Pancreas (tissue), 10 donors: ENCODE measurements around the gene MYL4. TPM values are rescaled to one million over a fixed set of nuclear protein-coding genes. Genes with fewer than 3 reads are reported as not detected.
A peak's percentile ranks its signal among the peaks of the same experiment; 100 is the strongest.
"Not testable (repeated sequence)": the region's sequence is repeated elsewhere in the genome, so short reads cannot be mapped to it uniquely, and the experiment has no call there.

Source experiments
- ATAC-seq, 4 donors: fragments of 200-7000 bp; cut with Tn5 transposase; one replicate each; pipeline versions ENCODE4 v1.8.0 to v1.9.1; 2020; ENCODE audit warnings: mild to moderate bottlenecking in 4 of 4, moderate library complexity in 4 of 4
- DNase-seq, 6 donors: peaks; one replicate each; pipeline ENCODE4 v3.0.0-alpha.2; 2020
- FAIRE-seq: peaks from 2 replicates; lab custom pipeline; 2012; peaks lifted over from hg19 to GRCh38; lab: Jason Lieb, UNC
- H3K27ac ChIP-seq, 4 donors: fragments of 200-600 bp; sonication (generic); 1 replicate in 3 of 4; 2 replicates in 1 of 4; pipeline versions ENCODE4 v1.5.0 to v1.8.0; 2020
- H3K27me3 ChIP-seq, 4 donors: fragments of 200-600 bp; one replicate each; pipeline ENCODE4 v1.8.0; 2021
- H3K36me3 ChIP-seq, 3 donors: fragments of 200-600 bp; sonication (generic) in 1 of 3; one replicate each; pipeline versions ENCODE4 v1.5.0 to v1.8.0; 2020 to 2021
- H3K4me1 ChIP-seq, 3 donors: fragments of 200-600 bp; one replicate each; pipeline ENCODE4 v1.8.0; 2021
- H3K4me3 ChIP-seq, 4 donors: fragments of 200-600 bp; sonication (generic) in 2 of 4; one replicate each; pipeline versions ENCODE4 v1.5.0 to v1.8.0; 2020 to 2021
- H3K9me3 ChIP-seq, 4 donors: fragments of 200-600 bp; one replicate each; pipeline ENCODE4 v1.8.0; 2021
- WGBS, 2 donors: extraction: QIAGEN DNeasy Blood & Tissue Kit; methylation state at CpG; one replicate each; pipeline ENCODE4 v1.1.7; 2013; 5-methylcytosine and 5-hydroxymethylcytosine counted together
- intact Hi-C, 3 donors: fragments of 100-400 bp; cut with DNase I; formaldehyde crosslinking; loops; one replicate each; pipeline versions ENCODE4 v1.11.1 to v1.14.2; 2022
- polyA plus RNA-seq, 2 donors: library from polyadenylated mRNA; stranded (reverse); fragments of 200-250 nt; gene quantifications; one replicate each; pipeline ENCODE4 v1.2.3, GENCODE V29; 2013
- total RNA-seq, 6 donors: library from RNA; stranded (reverse); fragmentation: NEBNext Ultra II Directional in 4 of 6; extraction: Animal tissue kit (Norgen Biotek cat#: 25700) in 4 of 6; gene quantifications; one replicate each; pipeline versions ENCODE4 v1.2.1 to v1.2.4, GENCODE V29; 2021 to 2023
- TF ChIP-seq, protein P1 (sequence below), 4 donors: fragments of 200-600 bp; sonication (generic) in 3 of 4; IDR thresholded peaks; one replicate each; pipeline versions ENCODE4 v1.5.0 to v1.8.0; 2021; ENCODE audit warnings: antibody characterized with exemption in 4 of 4
- donor health status: healthy with polysubstance abuse.
- donor health status: DM: no; HTN: no; CAD: no; lungs with moderate emphysema.
- donor health status: DM: no; HTN: no; CAD: no.
- donor health status: control.
- donor health status: control.
- donor health status: Bipolar disorder and iron deficiency.
- donor health status: DM: yes; HTN: yes; CAD: no.
- donor health status: DM: no; HTN: no; CAD: no.
- donor health status: DM: no; HTN: no; CAD: no.
- donor health status: DM: yes; HTN: yes; CAD: no.

MYL4 gene
- total and polyA plus RNA-seq, 8 donors = 0.23 to 0.53 (median 0.28) TPM; not detected in 4

GRCh38 chr17:47265983-47266541, 56.9 kb downstream of the MYL4 start:
- 80 to 84% methylated on average over 2 of the region's 2 CpGs for WGBS, 2 donors
- no peaks in the 10 kb centered on the region for H3K9me3 ChIP-seq
- intact Hi-C loops = no loop called here
- H3K27me3 ChIP-seq = peaks cover 0 to 3% (median 0%) of the 10 kb centered on the region in 4 donors
- no peak for DNase-seq
- TF ChIP-seq, protein P1, sequence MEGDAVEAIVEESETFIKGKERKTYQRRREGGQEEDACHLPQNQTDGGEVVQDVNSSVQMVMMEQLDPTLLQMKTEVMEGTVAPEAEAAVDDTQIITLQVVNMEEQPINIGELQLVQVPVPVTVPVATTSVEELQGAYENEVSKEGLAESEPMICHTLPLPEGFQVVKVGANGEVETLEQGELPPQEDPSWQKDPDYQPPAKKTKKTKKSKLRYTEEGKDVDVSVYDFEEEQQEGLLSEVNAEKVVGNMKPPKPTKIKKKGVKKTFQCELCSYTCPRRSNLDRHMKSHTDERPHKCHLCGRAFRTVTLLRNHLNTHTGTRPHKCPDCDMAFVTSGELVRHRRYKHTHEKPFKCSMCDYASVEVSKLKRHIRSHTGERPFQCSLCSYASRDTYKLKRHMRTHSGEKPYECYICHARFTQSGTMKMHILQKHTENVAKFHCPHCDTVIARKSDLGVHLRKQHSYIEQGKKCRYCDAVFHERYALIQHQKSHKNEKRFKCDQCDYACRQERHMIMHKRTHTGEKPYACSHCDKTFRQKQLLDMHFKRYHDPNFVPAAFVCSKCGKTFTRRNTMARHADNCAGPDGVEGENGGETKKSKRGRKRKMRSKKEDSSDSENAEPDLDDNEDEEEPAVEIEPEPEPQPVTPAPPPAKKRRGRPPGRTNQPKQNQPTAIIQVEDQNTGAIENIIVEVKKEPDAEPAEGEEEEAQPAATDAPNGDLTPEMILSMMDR (IDR thresholded peaks at IDR 0.05) = no peak
- H3K4me1 ChIP-seq = no peaks in the 10 kb centered on the region
- peak in 1 of 4 donors; percentile 22 for ATAC-seq
- H3K27ac ChIP-seq = no peak overlapping the region
- no peak overlapping the region for H3K4me3 ChIP-seq
- no peaks in the 10 kb centered on the region for H3K36me3 ChIP-seq
- FAIRE-seq = no peak

GRCh38 chr17:47266782-47267181, 57.6 kb downstream of the MYL4 start:
- peaks cover 0 to under 1% (median 0%) of the 10 kb centered on the region in 4 donors for H3K27me3 ChIP-seq
- H3K4me1 ChIP-seq = no peaks in the 10 kb centered on the region
- no peak overlapping the region for H3K4me3 ChIP-seq
- H3K36me3 ChIP-seq = no peaks in the 10 kb centered on the region
- intact Hi-C loops = no loop called here
- no peaks in the 10 kb centered on the region for H3K9me3 ChIP-seq
- FAIRE-seq (no peak), ATAC-seq (no peak), DNase-seq (no peak)
- WGBS, 2 donors = 82 to 88% methylated on average over 6 of the region's 6 CpGs
- TF ChIP-seq, protein P1 (IDR thresholded peaks at IDR 0.05) = no peak
- no peak overlapping the region for H3K27ac ChIP-seq

GRCh38 chr17:47267354-47267828, 58.2 kb downstream of the MYL4 start:
- Histone ChIP-seq H3K27ac (no peak overlapping the region), H3K4me3 (no peak overlapping the region), H3K4me1 (no peaks in the 10 kb centered on the region), H3K36me3 (no peaks in the 10 kb centered on the region), H3K9me3 (no peaks in the 10 kb centered on the region), H3K27me3 (no peaks in the 10 kb centered on the region)
- TF ChIP-seq, protein P1 (IDR thresholded peaks at IDR 0.05) = no peak
- ATAC-seq (no peak), DNase-seq (no peak), FAIRE-seq (no peak)
- 59 to 68% methylated on average over 1 of the region's 1 CpG for WGBS, 2 donors
- intact Hi-C loops = no loop called here

GRCh38 chr17:47268964-47269363, 59.8 kb downstream of the MYL4 start:
- H3K27me3 ChIP-seq, H3K36me3 ChIP-seq, FAIRE-seq, H3K27ac ChIP-seq, DNase-seq, intact Hi-C loops, H3K4me1 ChIP-seq, ATAC-seq, H3K9me3 ChIP-seq, H3K4me3 ChIP-seq: not testable (repeated sequence)
- 78 to 80% methylated on average over 3 of the region's 3 CpGs for WGBS, 2 donors

- H3K4me1 ChIP-seq, DNase-seq, H3K27ac ChIP-seq, ATAC-seq, FAIRE-seq, intact Hi-C loops, H3K27me3 ChIP-seq, H3K9me3 ChIP-seq, H3K4me3 ChIP-seq, H3K36me3 ChIP-seq: not testable (repeated sequence)
Measured at GRCh38 chr17:47269561-47270280, 60.6 kb downstream of the MYL4 start.
